ENCODE data around the gene TIMM8B.

TIMM8B gene

GRCh38 chr11:112062923-112063322, 23.6 kb downstream of the TIMM8B start (continued):
- TF ChIP-seq ZNF362 (tag by site-specific recombination; IDR thresholded peaks at IDR 0.05), result no peak
- no peak for TF ChIP-seq ZSCAN5A (tag by site-specific recombination; IDR thresholded peaks at IDR 0.05)
- TF ChIP-seq ZNF658 (tag by site-specific recombination; IDR thresholded peaks at IDR 0.05), result no peak
- TF ChIP-seq TRIM28 (IDR thresholded peaks at IDR 0.05; ENCODE audit: borderline replicate concordance, low read length), result no peak
- TF ChIP-seq ZNF624 (tag by site-specific recombination; IDR thresholded peaks at IDR 0.05), result no peak
- TF ChIP-seq ZNF561 (tag by site-specific recombination; IDR thresholded peaks at IDR 0.05; ENCODE audit: borderline replicate concordance), result no peak
- no peak for TF ChIP-seq ZNF521 (tag by site-specific recombination; IDR thresholded peaks at IDR 0.05)
- no peak for TF ChIP-seq ZNF600 (tag by site-specific recombination; IDR thresholded peaks at IDR 0.05)
- no peak for TF ChIP-seq ZNF518A (tag by site-specific recombination; conservative IDR thresholded peaks at IDR 0.05; ENCODE audit: low read depth)
- TF ChIP-seq ZBTB6 (tag by site-specific recombination; IDR thresholded peaks at IDR 0.05), result no peak

- Histone ChIP-seq H3K36me3 (ENCODE audit: control insufficient read depth in 2 of 2, insufficient read depth in 1 of 2, low read length in 2 of 2) (peaks cover 8 to 84% of the 10 kb centered on the region in 2 experiments), H3K4me1 (ENCODE audit: control insufficient read depth, insufficient read depth, low read length) (no peaks in the 10 kb centered on the region), H3K4me3 (ENCODE audit: low read depth, low read length) (no peak overlapping the region), H3K9me3 (ENCODE audit: control insufficient read depth, insufficient read depth, low read depth, low read length) (no peaks in the 10 kb centered on the region), H3K27ac (ENCODE audit: extremely low read depth, low read depth, low read length) (no peak overlapping the region)
- CTCF ChIA-PET, result no interaction called here
- POLR2A ChIA-PET, result no interaction called here
- TF ChIP-seq REPIN1 (tag by site-specific recombination; IDR thresholded peaks at IDR 0.05; ENCODE audit: low read depth) (no peak), ZBTB1 (tag by site-specific recombination; IDR thresholded peaks at IDR 0.05) (no peak), ZNF645 (tag by site-specific recombination; IDR thresholded peaks at IDR 0.05) (no peak), ZNF138 (tag by site-specific recombination; IDR thresholded peaks at IDR 0.05; ENCODE audit: borderline replicate concordance) (no peak), ZNF514 (tag by site-specific recombination; IDR thresholded peaks at IDR 0.05) (no peak), OVOL3 (tag by site-specific recombination; IDR thresholded peaks at IDR 0.05) (no peak), ZFP3 (tag by site-specific recombination; IDR thresholded peaks at IDR 0.05; ENCODE audit: low read depth) (no peak), ZNF292 (tag by site-specific recombination; IDR thresholded peaks at IDR 0.05; ENCODE audit: borderline replicate concordance, low read depth) (no peak), ZNF518A (tag by site-specific recombination; conservative IDR thresholded peaks at IDR 0.05; ENCODE audit: low read depth) (no peak), ZNF311 (tag by site-specific recombination; IDR thresholded peaks at IDR 0.05; ENCODE audit: borderline replicate concordance) (no peak), ZNF629 (tag by site-specific recombination; IDR thresholded peaks at IDR 0.05) (no peak)
These were observed 28.5 kb downstream of the TIMM8B start for GRCh38 chr11:112058103-112058502.

Measured in HEK293 (cell line).